ENCODE results near the gene ZNF277. TPM values are rescaled to one million over a fixed set of nuclear protein-coding genes. Genes with fewer than 3 reads are reported as not detected.

Gene ZNF277
- total RNA-seq, 4 donors from 2014 or later = 19.5 to 27.1 (median 25.7) TPM

- Histone ChIP-seq H3K4me3 (no peak overlapping the region), H3K36me3 (no peaks in the 10 kb centered on the region), H3K27ac (replicated peaks in 1 of 4) (no peak overlapping the region), H3K9me3 (no peaks in the 10 kb centered on the region), H3K27me3 (no peaks in the 10 kb centered on the region), H3K4me1 (peaks cover 0 to 14% (median 1%) of the 10 kb centered on the region in 4 donors)
- no peak for TF ChIP-seq CTCF (IDR thresholded peaks at IDR 0.05)
- TF ChIP-seq EP300 (IDR thresholded peaks at IDR 0.05) = no peak
- no peak for TF ChIP-seq POLR2AphosphoS5 (IDR thresholded peaks at IDR 0.05)
- no peak for TF ChIP-seq POLR2A (IDR thresholded peaks at IDR 0.05; ENCODE audit: low read depth)
- intact Hi-C loops (cut with DNase I) = no loop called here
- no peak for DNase-seq (ENCODE audit: extremely low spot score)
These were observed 152.6 kb downstream of the ZNF277 start for GRCh38 chr7:112359086-112359485.

DNA sequence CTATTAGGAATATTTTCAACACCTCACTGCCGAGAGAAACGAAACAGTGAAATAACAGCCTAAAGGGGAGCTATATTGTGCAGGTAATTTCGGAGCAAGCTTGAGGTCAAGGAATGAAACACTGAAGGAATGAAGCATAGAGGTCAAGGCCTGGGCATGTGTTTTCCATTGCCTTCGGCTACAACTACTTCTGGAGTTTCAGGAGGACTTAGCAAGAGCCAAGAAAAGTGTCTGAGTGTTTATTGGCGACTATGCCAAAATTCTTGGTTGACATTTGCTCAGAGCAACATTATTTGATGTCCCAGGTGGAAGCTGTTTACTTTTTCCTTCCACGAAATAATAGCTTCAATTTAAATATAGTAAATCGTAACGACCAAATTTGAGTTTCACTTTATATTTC lies 154.2 kb downstream of the ZNF277 start:
- TF ChIP-seq CTCF (IDR thresholded peaks at IDR 0.05) = no peak
- no peak for TF ChIP-seq EP300 (IDR thresholded peaks at IDR 0.05)
- no peak for TF ChIP-seq POLR2AphosphoS5 (IDR thresholded peaks at IDR 0.05)
- no peak for TF ChIP-seq POLR2A (IDR thresholded peaks at IDR 0.05; ENCODE audit: low read depth)
- Histone ChIP-seq H3K4me1 (peaks cover 0 to 14% (median 1%) of the 10 kb centered on the region in 4 donors), H3K27ac (replicated peaks in 1 of 4) (peak overlapping the region in 2 of 4 donors; percentile 5 to 25), H3K4me3 (peak overlapping the region in 1 of 4 donors; percentile 2), H3K9me3 (no peaks in the 10 kb centered on the region), H3K36me3 (no peaks in the 10 kb centered on the region), H3K27me3 (no peaks in the 10 kb centered on the region)
- intact Hi-C loops (cut with DNase I) = no loop called here
- no peak for DNase-seq (ENCODE audit: extremely low spot score)
- WGBS = 69% methylated on average over 8 of the region's 8 CpGs

- intact Hi-C loops (cut with DNase I) = no loop called here
- Histone ChIP-seq H3K27me3 (no peaks in the 10 kb centered on the region), H3K4me3 (peak overlapping the region in 1 of 4 donors; percentile 2), H3K36me3 (no peaks in the 10 kb centered on the region), H3K9me3 (no peaks in the 10 kb centered on the region), H3K4me1 (peaks cover 0 to 14% (median 1%) of the 10 kb centered on the region in 4 donors), H3K27ac (replicated peaks in 1 of 4) (peak overlapping the region in 1 of 4 donors; percentile 5)
- no peak for TF ChIP-seq EP300 (IDR thresholded peaks at IDR 0.05)
- TF ChIP-seq POLR2AphosphoS5 (IDR thresholded peaks at IDR 0.05) = peak in 1 of 2 donors; percentile 8
- DNase-seq (ENCODE audit: extremely low spot score) = no peak
- WGBS = 86% methylated on average over 3 of the region's 3 CpGs
These were observed 154.7 kb downstream of the ZNF277 start for GRCh38 chr7:112361154-112361553.

DNA sequence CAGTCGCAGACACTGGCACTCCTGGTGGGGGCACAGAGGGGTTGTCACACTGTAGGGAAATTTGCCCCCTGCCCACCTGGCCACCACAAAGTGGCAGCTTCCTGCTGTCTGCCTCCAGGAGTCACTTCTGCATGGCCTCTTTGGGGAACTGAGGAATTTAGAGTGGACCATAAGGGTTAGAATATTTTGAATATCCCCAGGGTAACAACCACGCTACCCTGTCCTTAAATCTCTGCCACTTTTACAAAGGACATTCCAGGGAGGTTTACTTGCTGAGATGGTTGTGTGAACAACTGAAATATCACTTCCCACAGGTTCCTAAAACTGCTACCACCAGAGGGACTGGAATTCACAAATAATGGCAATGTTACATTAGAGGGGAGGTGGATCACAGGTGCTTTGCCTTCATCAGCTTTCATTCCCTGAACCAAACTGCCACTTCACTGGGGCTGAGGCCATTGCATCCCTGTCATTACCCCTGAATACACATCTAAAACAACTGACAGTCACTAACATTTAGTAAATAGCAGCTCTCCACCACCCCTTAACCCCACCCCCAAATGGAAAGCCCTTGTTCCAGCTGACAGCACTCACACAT lies 155.7 kb downstream of the ZNF277 start:
- TF ChIP-seq EP300 (IDR thresholded peaks at IDR 0.05) (no peak), POLR2AphosphoS5 (IDR thresholded peaks at IDR 0.05) (no peak), CTCF (IDR thresholded peaks at IDR 0.05) (no peak), POLR2A (IDR thresholded peaks at IDR 0.05; ENCODE audit: low read depth) (no peak)
- Histone ChIP-seq H3K9me3 (no peaks in the 10 kb centered on the region), H3K27ac (replicated peaks in 1 of 4) (no peak overlapping the region), H3K27me3 (no peaks in the 10 kb centered on the region), H3K4me1 (peaks cover 0 to 14% (median 1%) of the 10 kb centered on the region in 4 donors), H3K36me3 (no peaks in the 10 kb centered on the region), H3K4me3 (no peak overlapping the region)
- intact Hi-C loops (cut with DNase I) = no loop called here
- 89% methylated on average over 2 of the region's 2 CpGs for WGBS
- no peak for DNase-seq (ENCODE audit: extremely low spot score)

DNA sequence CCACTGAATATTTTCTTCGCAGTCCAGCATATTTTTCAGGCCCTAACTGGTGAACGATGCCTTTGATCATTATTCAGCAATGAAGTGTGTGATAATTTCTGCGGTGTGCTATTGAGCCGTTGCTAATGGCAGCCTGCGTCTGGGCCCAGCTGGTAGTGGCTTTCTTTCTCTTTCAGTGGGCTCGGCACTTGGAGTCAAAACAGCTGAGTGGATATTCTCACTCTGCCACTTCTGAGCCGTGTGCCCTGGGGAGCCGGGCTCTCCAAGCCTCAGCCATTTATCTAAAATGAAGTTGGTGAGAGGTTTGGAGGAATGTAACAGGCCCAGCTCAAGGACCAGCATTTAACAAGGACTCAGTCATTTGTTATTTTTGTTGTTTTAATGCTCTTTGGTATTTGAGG lies 156.2 kb downstream of the ZNF277 start:
- Histone ChIP-seq H3K27ac (replicated peaks in 1 of 4) (no peak overlapping the region), H3K4me3 (no peak overlapping the region), H3K27me3 (no peaks in the 10 kb centered on the region), H3K9me3 (no peaks in the 10 kb centered on the region), H3K36me3 (no peaks in the 10 kb centered on the region), H3K4me1 (peaks cover 0 to 14% (median 1%) of the 10 kb centered on the region in 4 donors)
- intact Hi-C loops (cut with DNase I) = no loop called here
- DNase-seq (ENCODE audit: extremely low spot score) = no peak
- WGBS = 84% methylated on average over 8 of the region's 8 CpGs
- TF ChIP-seq POLR2A (IDR thresholded peaks at IDR 0.05; ENCODE audit: low read depth) (no peak), CTCF (IDR thresholded peaks at IDR 0.05) (no peak), POLR2AphosphoS5 (IDR thresholded peaks at IDR 0.05) (no peak), EP300 (IDR thresholded peaks at IDR 0.05) (no peak)

Measured in esophagus muscularis mucosa (tissue), 4 donors.